Sigmoid colon (tissue), 7 donors: ENCODE data around the gene ADCY3. TPM values are rescaled to one million over a fixed set of nuclear protein-coding genes. Genes with fewer than 3 reads are reported as not detected.
"Not testable (repeated sequence)": the region's sequence is repeated elsewhere in the genome, so short reads cannot be mapped to it uniquely, and the experiment has no call there.

Experiments
- DNase-seq: peaks from one replicate; pipeline ENCODE4 v3.0.0-alpha.2; 2019
- H3K27ac ChIP-seq, 4 donors: fragments of 200-600 bp; sonication (generic); one replicate each; pipeline ENCODE4 v1.5.1; 2016 to 2019; ENCODE audit warnings: mild to moderate bottlenecking in 1 of 4
- H3K27me3 ChIP-seq, 3 donors: fragments of 200-600 bp; sonication (generic); one replicate each; pipeline ENCODE4 v1.5.1; 2019; ENCODE audit warnings: mild to moderate bottlenecking in 1 of 3
- H3K36me3 ChIP-seq, 4 donors: fragments of 200-600 bp; sonication (generic); one replicate each; pipeline ENCODE4 v1.5.1; 2016 to 2019
- H3K4me1 ChIP-seq, 4 donors: fragments of 200-600 bp; sonication (generic); one replicate each; pipeline ENCODE4 v1.5.1; 2017 to 2019
- H3K4me3 ChIP-seq, 4 donors: fragments of 200-600 bp; sonication (generic); one replicate each; pipeline ENCODE4 v1.5.1; 2017 to 2019; ENCODE audit warnings: mild to moderate bottlenecking in 2 of 4, moderate library complexity in 1 of 4
- H3K9me3 ChIP-seq, 4 donors: fragments of 200-600 bp in 3 of 4; sonication (generic) in 3 of 4; one replicate each; pipeline versions ENCODE4 v1.5.1 to v1.6.1; 2013 to 2019
- CTCF ChIP-seq, 4 experiments: fragments of 450-650 bp in 3 of 4; fragments of 200-600 bp in 1 of 4; IDR thresholded peaks; one replicate each; pipeline ENCODE4 v1.5.1; 2016 to 2019; ENCODE audit warnings: antibody characterized with exemption in 4 of 4, mild to moderate bottlenecking in 3 of 4, moderate library complexity in 2 of 4
- EP300 ChIP-seq, 4 donors: sonication (generic); formaldehyde crosslinking; IDR thresholded peaks; one replicate each; pipeline ENCODE4 v1.6.1; 2017; ENCODE audit warnings: antibody characterized with exemption in 4 of 4
- POLR2A ChIP-seq, 2 donors: fragments of 450-650 bp; IDR thresholded peaks; one replicate each; pipeline ENCODE4 v1.6.1; 2016; ENCODE audit warnings: antibody characterized with exemption in 2 of 2, mild to moderate bottlenecking in 2 of 2, moderate library complexity in 2 of 2
- POLR2AphosphoS5 ChIP-seq, 4 donors: sonication (generic); formaldehyde crosslinking; IDR thresholded peaks; one replicate each; pipeline ENCODE4 v1.6.1; 2017; ENCODE audit warnings: antibody characterized with exemption in 4 of 4
- WGBS, 2 donors: extraction: QIAGEN DNeasy Blood & Tissue Kit; methylation state at CpG; one replicate each; pipeline ENCODE4 v1.1.7; 2013; 5-methylcytosine and 5-hydroxymethylcytosine counted together
- intact Hi-C: fragments of 100-400 bp; cut with DNase I; formaldehyde crosslinking; loops from one replicate; pipeline ENCODE4 v1.15.1; 2023
- polyA plus RNA-seq, 3 donors: library from polyadenylated mRNA; stranded (reverse); fragments of 200-250 nt; gene quantifications; one replicate each; pipeline ENCODE4 v1.2.3, GENCODE V29; 2013
- total RNA-seq, 4 donors: library from RNA; depleted of rRNA; stranded (reverse); fragments of >200 nt; gene quantifications; one replicate each; pipeline ENCODE4 v1.1.0, GENCODE V29; 2016
- donor health status: healthy with polysubstance abuse.
- donor health status: Bipolar disorder and iron deficiency.
- donor health status: healthy.

ADCY3 gene
- total and polyA plus RNA-seq, 7 donors: 3.5 to 43.8 (median 17.5) TPM

- Histone ChIP-seq H3K36me3 (peaks cover 0 to 21% (median 0%) of the 10 kb centered on the region in 4 donors), H3K27ac (no peak overlapping the region), H3K4me3 (no peak overlapping the region), H3K4me1 (no peaks in the 10 kb centered on the region), H3K27me3 (no peaks in the 10 kb centered on the region), H3K9me3 (no peaks in the 10 kb centered on the region)
- no peak for TF ChIP-seq POLR2A (IDR thresholded peaks at IDR 0.05)
- TF ChIP-seq EP300 (IDR thresholded peaks at IDR 0.05): no peak
- TF ChIP-seq CTCF (IDR thresholded peaks at IDR 0.05): no peak
- no peak for TF ChIP-seq POLR2AphosphoS5 (IDR thresholded peaks at IDR 0.05)
- DNase-seq: no peak
- intact Hi-C loops: no loop called here
- 93 to 97% methylated on average over 8 of the region's 8 CpGs for WGBS, 2 donors
Measured at GRCh38 chr2:24836206-24836605, 83.8 kb downstream of the ADCY3 start.

DNA sequence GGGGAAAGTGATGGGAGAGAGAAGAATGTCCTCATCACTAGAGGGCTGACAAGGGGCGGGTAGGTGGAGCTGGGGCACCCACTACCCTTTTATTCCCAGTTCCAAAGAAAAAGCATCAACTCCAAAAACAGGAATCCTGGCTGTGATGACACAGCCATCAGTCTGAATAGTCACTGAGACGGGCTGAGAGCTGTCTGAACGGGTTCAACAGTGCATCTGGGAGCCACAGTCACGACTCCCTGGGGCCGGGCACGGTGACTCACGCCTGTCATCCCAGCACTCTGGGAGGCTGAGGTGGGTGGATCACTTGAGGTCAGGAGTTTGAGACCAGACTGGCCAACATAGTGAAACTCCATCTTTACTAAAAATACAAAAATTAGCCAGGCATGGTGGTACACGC, 84.6 kb downstream of the ADCY3 start:
- peaks cover 0 to 18% (median 0%) of the 10 kb centered on the region in 4 donors for H3K36me3 ChIP-seq
- DNase-seq: not testable (repeated sequence)

DNA sequence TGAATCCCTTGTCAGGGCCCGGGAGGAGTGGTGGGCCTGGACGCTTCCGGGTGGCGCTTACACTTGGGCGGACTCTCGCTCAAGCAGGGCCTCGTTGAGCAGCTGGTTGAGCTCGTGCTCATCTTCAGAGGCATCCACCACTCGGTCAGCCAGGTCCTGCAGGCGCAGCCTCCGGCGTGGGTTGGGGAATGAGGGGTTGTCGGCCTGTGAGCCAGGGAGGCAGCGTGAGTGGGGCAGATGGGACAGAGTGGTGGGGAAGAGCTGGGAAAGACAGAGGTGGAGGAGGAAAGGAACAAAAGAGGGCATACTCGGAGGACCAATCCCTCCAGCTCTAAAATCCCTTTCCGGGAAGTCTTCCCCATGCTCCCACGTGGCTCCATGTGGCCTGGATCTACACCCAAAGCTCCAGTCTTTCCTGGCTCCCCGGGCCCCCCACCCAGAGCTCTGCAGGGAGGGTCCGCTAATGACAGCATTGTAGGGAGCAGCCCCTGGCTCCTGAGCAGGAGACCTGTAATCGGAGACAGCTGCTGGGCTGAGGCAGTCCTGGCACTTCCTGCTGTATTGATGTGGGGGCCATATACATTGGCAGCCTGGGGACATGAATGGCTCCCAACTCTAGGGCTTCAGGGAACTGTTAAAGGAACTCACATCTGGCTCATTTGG, 85.2 kb downstream of the ADCY3 start:
- 95 to 97% methylated on average over 20 of the region's 20 CpGs for WGBS, 2 donors
- H3K4me3 ChIP-seq: no peak overlapping the region
- TF ChIP-seq EP300 (IDR thresholded peaks at IDR 0.05) (no peak), POLR2AphosphoS5 (IDR thresholded peaks at IDR 0.05) (no peak), POLR2A (IDR thresholded peaks at IDR 0.05) (no peak), CTCF (IDR thresholded peaks at IDR 0.05) (no peak)
- no peak for DNase-seq
- H3K36me3 ChIP-seq: peaks cover 0 to 18% (median 0%) of the 10 kb centered on the region in 4 donors
- no peaks in the 10 kb centered on the region for H3K27me3 ChIP-seq
- H3K27ac ChIP-seq: no peak overlapping the region
- no peaks in the 10 kb centered on the region for H3K9me3 ChIP-seq
- no peaks in the 10 kb centered on the region for H3K4me1 ChIP-seq
- intact Hi-C loops: no loop called here

More for the DNA sequence above, 84.6 kb downstream of the ADCY3 start:
- intact Hi-C loops, H3K9me3 ChIP-seq, H3K4me1 ChIP-seq, H3K27me3 ChIP-seq, H3K4me3 ChIP-seq, H3K27ac ChIP-seq: not testable (repeated sequence)
- WGBS, 2 donors: 92 to 94% methylated on average over 8 of the region's 8 CpGs

GRCh38 chr2:24833821-24834732, 86.0 kb downstream of the ADCY3 start:
- 94 to 96% methylated on average over 32 of the region's 32 CpGs for WGBS, 2 donors
- Histone ChIP-seq H3K4me1 (no peaks in the 10 kb centered on the region), H3K27ac (no peak overlapping the region), H3K9me3 (no peaks in the 10 kb centered on the region), H3K4me3 (no peak overlapping the region), H3K36me3 (peaks cover 0 to 18% (median 0%) of the 10 kb centered on the region in 4 donors), H3K27me3 (no peaks in the 10 kb centered on the region)
- no peak for DNase-seq
- intact Hi-C loops: no loop called here
- TF ChIP-seq POLR2A (IDR thresholded peaks at IDR 0.05) (no peak), POLR2AphosphoS5 (IDR thresholded peaks at IDR 0.05) (no peak), CTCF (IDR thresholded peaks at IDR 0.05) (no peak), EP300 (IDR thresholded peaks at IDR 0.05) (no peak)
